Glutamatergic neuron (in vitro differentiated cells): ENCODE data around the gene PHRF1. TPM values are rescaled to one million over a fixed set of nuclear protein-coding genes. Genes with fewer than 3 reads are reported as not detected.

ENCODE experiments used
- DNase-seq: peaks from one replicate; pipeline ENCODE4 v3.0.0; 2022
- H3K27ac Mint-ChIP-seq: one replicate; pipeline ENCODE4 v1.8.0; 2020; ENCODE audit warnings: mild to moderate bottlenecking, mixed read lengths, inconsistent platforms; ENCODE audit not compliant: unreplicated experiment
- H3K27me3 Mint-ChIP-seq: one replicate; pipeline ENCODE4 v1.8.0; 2020; ENCODE audit warnings: mild to moderate bottlenecking, moderate library complexity, mixed read lengths, inconsistent platforms; ENCODE audit not compliant: unreplicated experiment
- H3K36me3 Mint-ChIP-seq: one replicate; pipeline ENCODE4 v1.8.0; 2020; ENCODE audit warnings: mild to moderate bottlenecking, mixed read lengths, inconsistent platforms; ENCODE audit not compliant: unreplicated experiment
- H3K4me1 Mint-ChIP-seq: one replicate; pipeline ENCODE4 v1.8.0; 2020; ENCODE audit warnings: mild to moderate bottlenecking, low read depth, mixed read lengths, inconsistent platforms; ENCODE audit not compliant: unreplicated experiment
- H3K4me3 Mint-ChIP-seq: one replicate; pipeline ENCODE4 v1.8.0; 2020; ENCODE audit warnings: mild to moderate bottlenecking, mixed read lengths, inconsistent platforms; ENCODE audit not compliant: unreplicated experiment
- H3K9me3 Mint-ChIP-seq: one replicate; pipeline ENCODE4 v1.8.0; 2020; ENCODE audit warnings: mild to moderate bottlenecking, moderate library complexity, mixed read lengths, inconsistent platforms; ENCODE audit not compliant: unreplicated experiment
- total RNA-seq: library from RNA; stranded (reverse); fragmentation: NEBNext Ultra II Directional; extraction: Animal tissue kit (Norgen Biotek cat#: 25700); gene quantifications from one replicate; pipeline ENCODE4 v1.2.1, GENCODE V29; 2021; ENCODE audit not compliant: unreplicated experiment
- TF ChIP-seq, protein P1 (sequence below): fragments of 200-600 bp; sonication (generic); IDR thresholded peaks from one replicate; pipeline ENCODE4 v1.5.0; 2021; ENCODE audit not compliant: partially characterized antibody, unreplicated experiment

Gene PHRF1
- total RNA-seq, 1 donor from 2014 or later, result 41.6 TPM

DNA sequence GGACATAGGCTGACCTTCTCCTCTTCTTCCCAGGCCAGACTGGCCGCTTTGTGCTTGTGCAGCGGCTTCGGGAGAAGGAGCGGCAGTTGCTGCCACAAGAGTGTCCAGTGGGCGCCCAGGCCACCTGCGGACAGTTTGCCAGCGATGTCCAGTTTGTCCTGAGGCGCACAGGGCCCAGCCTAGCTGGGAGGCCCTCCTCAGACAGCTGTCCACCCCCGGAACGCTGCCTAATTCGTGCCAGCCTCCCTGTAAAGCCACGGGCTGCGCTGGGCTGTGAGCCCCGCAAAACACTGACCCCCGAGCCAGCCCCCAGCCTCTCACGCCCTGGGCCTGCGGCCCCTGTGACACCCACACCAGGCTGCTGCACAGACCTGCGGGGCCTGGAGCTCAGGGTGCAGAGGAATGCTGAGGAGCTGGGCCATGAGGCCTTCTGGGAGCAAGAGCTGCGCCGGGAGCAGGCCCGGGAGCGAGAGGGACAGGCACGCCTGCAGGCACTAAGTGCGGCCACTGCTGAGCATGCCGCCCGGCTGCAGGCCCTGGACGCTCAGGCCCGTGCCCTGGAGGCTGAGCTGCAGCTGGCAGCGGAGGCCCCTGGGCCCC is 14.1 kb upstream of the PHRF1 start:
- H3K36me3 Mint-ChIP-seq, result no peaks in the 10 kb centered on the region
- H3K4me3 Mint-ChIP-seq, result peak overlapping the region; percentile 61
- TF ChIP-seq, protein P1, sequence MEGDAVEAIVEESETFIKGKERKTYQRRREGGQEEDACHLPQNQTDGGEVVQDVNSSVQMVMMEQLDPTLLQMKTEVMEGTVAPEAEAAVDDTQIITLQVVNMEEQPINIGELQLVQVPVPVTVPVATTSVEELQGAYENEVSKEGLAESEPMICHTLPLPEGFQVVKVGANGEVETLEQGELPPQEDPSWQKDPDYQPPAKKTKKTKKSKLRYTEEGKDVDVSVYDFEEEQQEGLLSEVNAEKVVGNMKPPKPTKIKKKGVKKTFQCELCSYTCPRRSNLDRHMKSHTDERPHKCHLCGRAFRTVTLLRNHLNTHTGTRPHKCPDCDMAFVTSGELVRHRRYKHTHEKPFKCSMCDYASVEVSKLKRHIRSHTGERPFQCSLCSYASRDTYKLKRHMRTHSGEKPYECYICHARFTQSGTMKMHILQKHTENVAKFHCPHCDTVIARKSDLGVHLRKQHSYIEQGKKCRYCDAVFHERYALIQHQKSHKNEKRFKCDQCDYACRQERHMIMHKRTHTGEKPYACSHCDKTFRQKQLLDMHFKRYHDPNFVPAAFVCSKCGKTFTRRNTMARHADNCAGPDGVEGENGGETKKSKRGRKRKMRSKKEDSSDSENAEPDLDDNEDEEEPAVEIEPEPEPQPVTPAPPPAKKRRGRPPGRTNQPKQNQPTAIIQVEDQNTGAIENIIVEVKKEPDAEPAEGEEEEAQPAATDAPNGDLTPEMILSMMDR, result no peak
- peaks cover 6% of the 10 kb centered on the region for H3K9me3 Mint-ChIP-seq
- no peaks in the 10 kb centered on the region for H3K4me1 Mint-ChIP-seq
- H3K27ac Mint-ChIP-seq, result no peak overlapping the region
- H3K27me3 Mint-ChIP-seq, result peaks cover 7% of the 10 kb centered on the region
- no peak for DNase-seq

DNA sequence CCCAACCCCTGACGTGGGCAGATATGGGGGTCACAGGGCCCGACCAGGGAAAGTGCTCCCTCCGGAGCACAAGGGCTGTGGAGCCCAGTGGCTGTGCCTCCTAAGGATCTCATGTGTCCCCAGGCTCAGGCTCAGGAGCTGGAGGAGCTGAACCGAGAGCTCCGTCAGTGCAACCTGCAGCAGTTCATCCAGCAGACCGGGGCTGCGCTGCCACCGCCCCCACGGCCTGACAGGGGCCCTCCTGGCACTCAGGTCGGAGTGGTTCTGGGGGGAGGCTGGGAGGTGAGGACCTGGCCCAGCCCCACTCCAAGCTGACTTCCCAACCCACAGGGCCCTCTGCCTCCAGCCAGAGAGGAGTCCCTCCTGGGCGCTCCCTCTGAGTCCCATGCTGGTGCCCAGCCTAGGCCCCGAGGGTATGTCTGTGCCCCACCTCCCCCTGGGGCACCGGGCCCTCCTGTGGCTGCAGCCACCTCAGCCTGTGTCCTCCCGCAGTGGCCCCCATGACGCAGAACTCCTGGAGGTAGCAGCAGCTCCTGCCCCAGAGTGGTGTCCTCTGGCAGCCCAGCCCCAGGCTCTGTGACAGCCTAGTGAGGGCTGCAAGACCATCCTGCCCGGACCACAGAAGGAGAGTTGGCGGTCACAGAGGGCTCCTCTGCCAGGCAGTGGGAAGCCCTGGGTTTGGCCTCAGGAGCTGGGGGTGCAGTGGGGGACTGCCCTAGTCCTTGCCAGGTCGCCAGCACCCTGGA is 13.0 kb upstream of the PHRF1 start:
- DNase-seq, result no peak
- TF ChIP-seq, protein P1, result no peak
- Mint-ChIP-seq H3K27me3 (peaks cover 7% of the 10 kb centered on the region), H3K9me3 (peaks cover 8% of the 10 kb centered on the region), H3K36me3 (no peaks in the 10 kb centered on the region), H3K27ac (no peak overlapping the region), H3K4me1 (no peaks in the 10 kb centered on the region), H3K4me3 (no peak overlapping the region)

DNA sequence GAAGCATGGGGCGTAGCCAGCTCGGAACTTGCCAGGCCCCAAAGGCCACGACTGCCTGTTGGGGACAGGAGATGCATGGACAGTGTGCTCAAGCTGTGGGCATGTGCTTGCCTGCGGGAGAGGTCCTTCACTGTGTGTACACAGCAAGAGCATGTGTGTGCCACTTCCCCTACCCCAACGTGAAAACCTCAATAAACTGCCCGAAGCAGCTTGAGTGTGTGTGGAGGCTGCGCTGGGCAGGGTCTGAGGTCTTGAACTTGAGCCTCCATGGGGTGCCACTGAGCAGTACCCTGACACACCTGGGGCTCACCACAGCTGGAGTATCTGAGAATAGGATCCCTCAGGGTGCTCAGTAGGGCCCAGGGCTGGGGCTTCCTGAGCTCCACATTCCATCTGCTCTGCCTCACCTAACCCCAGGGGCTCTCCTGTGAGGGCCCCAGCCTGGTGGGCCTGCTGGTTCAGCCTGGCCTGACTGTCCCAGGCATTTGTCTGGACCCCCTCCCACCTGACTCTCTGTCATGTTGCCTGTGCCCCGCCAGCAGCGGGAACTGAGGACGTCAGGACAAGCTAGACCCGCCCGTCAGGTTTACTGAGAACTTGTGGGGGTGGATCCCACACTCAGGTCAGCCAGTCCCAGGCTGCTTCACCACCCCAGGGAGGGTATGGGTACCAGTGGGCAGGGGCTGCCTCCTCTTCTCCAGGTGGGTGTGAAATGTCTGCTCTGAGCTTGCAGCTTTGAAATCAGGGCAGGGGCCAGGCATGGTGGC is 12.3 kb upstream of the PHRF1 start:
- no peak for DNase-seq
- Mint-ChIP-seq H3K27ac (no peak overlapping the region), H3K4me3 (no peak overlapping the region), H3K27me3 (peaks cover 7% of the 10 kb centered on the region), H3K9me3 (peaks cover 8% of the 10 kb centered on the region), H3K4me1 (no peaks in the 10 kb centered on the region), H3K36me3 (no peaks in the 10 kb centered on the region)
- TF ChIP-seq, protein P1, result no peak

DNA sequence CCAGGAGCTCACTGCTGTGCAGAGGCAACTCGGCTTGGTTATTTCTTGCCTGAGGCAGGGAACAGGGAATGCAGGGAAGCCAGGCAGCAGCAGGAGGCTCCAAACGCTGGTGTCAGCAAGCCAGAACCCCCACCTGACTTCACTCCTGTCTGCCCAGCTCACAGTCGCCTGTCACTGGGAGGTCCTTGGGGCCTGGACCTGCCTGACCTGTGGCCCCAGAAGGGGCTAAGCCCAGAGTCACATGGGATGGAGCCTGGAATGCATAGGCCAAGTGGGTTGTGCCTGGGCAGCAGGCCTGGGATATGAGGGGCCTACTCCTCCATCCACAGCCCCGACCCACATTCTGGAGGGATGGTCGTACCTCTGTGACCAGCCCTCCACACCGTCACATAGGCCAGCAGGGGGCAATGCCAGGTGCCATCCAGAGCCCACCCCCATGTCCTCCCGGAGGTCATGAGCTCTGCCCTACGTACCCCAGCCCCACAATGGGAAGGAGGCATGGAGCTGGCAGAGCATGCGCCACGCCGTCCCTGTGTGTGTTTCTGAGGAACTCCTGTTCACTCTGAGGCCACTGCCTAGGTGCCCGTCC is 10.3 kb upstream of the PHRF1 start:
- peaks cover 9% of the 10 kb centered on the region for H3K27me3 Mint-ChIP-seq
- H3K27ac Mint-ChIP-seq, result no peak overlapping the region
- no peak for DNase-seq
- H3K9me3 Mint-ChIP-seq, result peaks cover 2% of the 10 kb centered on the region
- H3K36me3 Mint-ChIP-seq, result no peaks in the 10 kb centered on the region
- no peak overlapping the region for H3K4me3 Mint-ChIP-seq
- TF ChIP-seq, protein P1, result no peak
- H3K4me1 Mint-ChIP-seq, result no peaks in the 10 kb centered on the region
